Colonic mucosa (tissue), 4 donors: ENCODE results near the gene TAF4. TPM values are rescaled to one million over a fixed set of nuclear protein-coding genes. Genes with fewer than 3 reads are reported as not detected.
"Not testable (repeated sequence)": the region's sequence is repeated elsewhere in the genome, so short reads cannot be mapped to it uniquely, and the experiment has no call there.

Experiments used
- DNase-seq: peaks from one replicate; pipeline ENCODE4 v3.0.0-alpha.2; 2020
- H3K27ac ChIP-seq: fragments of 200-600 bp; one replicate; pipeline ENCODE4 v1.8.0; 2021
- H3K27me3 ChIP-seq: fragments of 200-600 bp; one replicate; pipeline ENCODE4 v1.8.0; 2021
- H3K36me3 ChIP-seq: fragments of 200-600 bp; one replicate; pipeline ENCODE4 v1.8.0; 2021
- H3K4me1 ChIP-seq: fragments of 200-600 bp; one replicate; pipeline ENCODE4 v1.8.0; 2021; ENCODE audit warnings: mild to moderate bottlenecking
- H3K4me3 ChIP-seq: fragments of 200-600 bp; one replicate; pipeline ENCODE4 v1.8.0; 2021
- H3K9ac ChIP-seq, 2 donors: one replicate each; pipeline ENCODE4 v1.7.0; 2013; ENCODE audit warnings: control low read depth in 2 of 2, low read depth in 2 of 2, low read length in 2 of 2
- H3K9me3 ChIP-seq: fragments of 200-600 bp; one replicate; pipeline ENCODE4 v1.8.0; 2021
- CTCF ChIP-seq: fragments of 200-600 bp; IDR thresholded peaks from one replicate; pipeline ENCODE4 v1.8.0; 2022; ENCODE audit warnings: antibody characterized with exemption, mild to moderate bottlenecking
- intact Hi-C: fragments of 100-400 bp; cut with DNase I; formaldehyde crosslinking; loops from one replicate; pipeline ENCODE4 v1.14.1; 2022
- total RNA-seq, 2 donors: library from RNA; stranded (reverse); fragmentation: NEBNext Ultra II Directional in 1 of 2; extraction: Animal tissue kit (Norgen Biotek cat#: 25700) in 1 of 2; gene quantifications; one replicate each; pipeline ENCODE4 v1.2.1, GENCODE V29; 2021
- donor health status: healthy.
- donor health status: DM: no; HTN: no; CAD: no.
- donor health status: DM: no; HTN: no; CAD: no.

TAF4 gene
- total RNA-seq, 2 donors from 2014 or later, result 17.4 to 27.3 TPM

GRCh38 chr20:61974357-61974665, 91.4 kb downstream of the TAF4 start:
- Histone ChIP-seq H3K36me3 (peaks cover 8% of the 10 kb centered on the region), H3K27me3 (no peaks in the 10 kb centered on the region), H3K27ac (no peak overlapping the region), H3K4me3 (no peak overlapping the region), H3K9me3 (no peaks in the 10 kb centered on the region), H3K9ac (no peak overlapping the region), H3K4me1 (no peaks in the 10 kb centered on the region)
- intact Hi-C loops, result no loop called here
- no peak for DNase-seq
- TF ChIP-seq CTCF, result no peak

GRCh38 chr20:61973515-61974356, 91.9 kb downstream of the TAF4 start:
- H3K27me3 ChIP-seq, result no peaks in the 10 kb centered on the region
- H3K9me3 ChIP-seq, result no peaks in the 10 kb centered on the region
- H3K9ac ChIP-seq, result no peak overlapping the region
- DNase-seq, result no peak
- no peaks in the 10 kb centered on the region for H3K4me1 ChIP-seq
- no peak for TF ChIP-seq CTCF
- peaks cover 8% of the 10 kb centered on the region for H3K36me3 ChIP-seq
- intact Hi-C loops, result no loop called here
- no peak overlapping the region for H3K4me3 ChIP-seq
- no peak overlapping the region for H3K27ac ChIP-seq

- Histone ChIP-seq H3K27ac (no peak overlapping the region), H3K4me1 (no peaks in the 10 kb centered on the region), H3K9ac (no peak overlapping the region), H3K36me3 (peaks cover 8% of the 10 kb centered on the region), H3K9me3 (no peaks in the 10 kb centered on the region), H3K27me3 (no peaks in the 10 kb centered on the region), H3K4me3 (no peak overlapping the region)
- no peak for TF ChIP-seq CTCF
- intact Hi-C loops, result no loop called here
- no peak for DNase-seq
Observed at GRCh38 chr20:61972636-61973508, 92.8 kb downstream of the TAF4 start.

GRCh38 chr20:61971595-61971994, 94.1 kb downstream of the TAF4 start:
- H3K27me3 ChIP-seq, H3K9ac ChIP-seq, DNase-seq, H3K9me3 ChIP-seq, H3K4me3 ChIP-seq, H3K4me1 ChIP-seq, intact Hi-C loops, H3K27ac ChIP-seq, H3K36me3 ChIP-seq: not testable (repeated sequence)

- DNase-seq, result no peak
- TF ChIP-seq CTCF, result no peak
- intact Hi-C loops, result no loop called here
- H3K4me3 ChIP-seq, result no peak overlapping the region
- peaks cover 10% of the 10 kb centered on the region for H3K27me3 ChIP-seq
- peaks cover 8% of the 10 kb centered on the region for H3K36me3 ChIP-seq
- H3K9ac ChIP-seq, result no peak overlapping the region
- no peaks in the 10 kb centered on the region for H3K9me3 ChIP-seq
- H3K4me1 ChIP-seq, result no peaks in the 10 kb centered on the region
- no peak overlapping the region for H3K27ac ChIP-seq
Observed at GRCh38 chr20:61970357-61970756, 95.3 kb downstream of the TAF4 start.

- no peak for TF ChIP-seq CTCF
- intact Hi-C loops, result no loop called here
- Histone ChIP-seq H3K27me3 (peaks cover 15% of the 10 kb centered on the region), H3K27ac (no peak overlapping the region), H3K9me3 (no peaks in the 10 kb centered on the region), H3K4me1 (no peaks in the 10 kb centered on the region), H3K9ac (no peak overlapping the region), H3K4me3 (no peak overlapping the region), H3K36me3 (peaks cover 8% of the 10 kb centered on the region)
- DNase-seq, result no peak
Observed at GRCh38 chr20:61969806-61970205, 95.9 kb downstream of the TAF4 start.
